ENCODE measurements around the gene RFX2. TPM values are rescaled to one million over a fixed set of nuclear protein-coding genes. Genes with fewer than 3 reads are reported as not detected.
"Not testable (repeated sequence)": the region's sequence is repeated elsewhere in the genome, so short reads cannot be mapped to it uniquely, and the experiment has no call there.

RFX2 gene
- total RNA-seq, 2 experiments from 2014 or later, result 9.0 to 10.4 TPM

GRCh38 chr19:6030214-6030507, 80.1 kb downstream of the RFX2 start:
- H3K4me3 Mint-ChIP-seq, result no peak overlapping the region
- ChIA-PET CTCF (no interaction called here), POLR2A (no interaction called here)
- H3K27me3 Mint-ChIP-seq, result no peaks in the 10 kb centered on the region
- H3K4me1 Mint-ChIP-seq, result no peaks in the 10 kb centered on the region
- no peaks in the 10 kb centered on the region for H3K9me3 Mint-ChIP-seq
- DNase-seq, result no peak
- no peak overlapping the region for H3K27ac Mint-ChIP-seq
- H3K36me3 Mint-ChIP-seq (ENCODE audit: low read depth), result no peaks in the 10 kb centered on the region

- Mint-ChIP-seq H3K27ac (no peak overlapping the region), H3K9me3 (no peaks in the 10 kb centered on the region), H3K27me3 (no peaks in the 10 kb centered on the region), H3K4me1 (no peaks in the 10 kb centered on the region), H3K4me3 (no peak overlapping the region), H3K36me3 (ENCODE audit: low read depth) (no peaks in the 10 kb centered on the region)
- ChIA-PET POLR2A (no interaction called here), CTCF (no interaction called here)
- DNase-seq, result no peak
These were observed 83.7 kb downstream of the RFX2 start for GRCh38 chr19:6026390-6027227.

GRCh38 chr19:6024756-6025155, 85.5 kb downstream of the RFX2 start:
- H3K9me3 Mint-ChIP-seq; H3K4me3 Mint-ChIP-seq; H3K27ac Mint-ChIP-seq; DNase-seq; H3K4me1 Mint-ChIP-seq; H3K27me3 Mint-ChIP-seq; H3K36me3 Mint-ChIP-seq (ENCODE audit: low read depth); POLR2A ChIA-PET: not testable (repeated sequence)
- CTCF ChIA-PET, result interaction anchor here (1.3 kb wide), 1 partner anchor 26 kb away, joined by 3 read pairs; no protein-coding TSS in a partner anchor

GRCh38 chr19:6023936-6024335, 86.4 kb downstream of the RFX2 start:
- no peak overlapping the region for H3K4me3 Mint-ChIP-seq
- CTCF ChIA-PET, result interaction anchor here (0.6 to 3.8 kb wide), 7 partner anchors 9 to 1868 kb away, joined by 3 to 30 read pairs (median 3); partner anchors contain the start of gene NRTN
- no peaks in the 10 kb centered on the region for H3K36me3 Mint-ChIP-seq (ENCODE audit: low read depth)
- no peak overlapping the region for H3K27ac Mint-ChIP-seq
- no peaks in the 10 kb centered on the region for H3K27me3 Mint-ChIP-seq
- POLR2A ChIA-PET, result no interaction called here
- H3K9me3 Mint-ChIP-seq, result no peaks in the 10 kb centered on the region
- H3K4me1 Mint-ChIP-seq, result no peaks in the 10 kb centered on the region
- no peak for DNase-seq

GRCh38 chr19:6023085-6023682, 87.1 kb downstream of the RFX2 start:
- POLR2A ChIA-PET, result interaction anchor here (1.2 kb wide), 1 partner anchor 219 kb away, joined by 4 read pairs; no protein-coding TSS in a partner anchor
- Mint-ChIP-seq H3K27ac (no peak overlapping the region), H3K36me3 (ENCODE audit: low read depth) (no peaks in the 10 kb centered on the region), H3K9me3 (no peaks in the 10 kb centered on the region), H3K4me1 (no peaks in the 10 kb centered on the region), H3K4me3 (no peak overlapping the region), H3K27me3 (no peaks in the 10 kb centered on the region)
- no peak for DNase-seq
- CTCF ChIA-PET, result interaction anchor here (0.6 to 3.8 kb wide), 12 partner anchors 10 to 1867 kb away, joined by 3 to 30 read pairs (median 4); partner anchors contain the start of gene NRTN

- CTCF ChIA-PET, result interaction anchor here (0.7 to 3.8 kb wide), 15 partner anchors 9 to 371 kb away, joined by 3 to 30 read pairs (median 4); partner anchors contain the start of gene NRTN
- Mint-ChIP-seq H3K4me1 (no peaks in the 10 kb centered on the region), H3K27ac (no peak overlapping the region), H3K36me3 (ENCODE audit: low read depth) (no peaks in the 10 kb centered on the region), H3K9me3 (no peaks in the 10 kb centered on the region), H3K27me3 (no peaks in the 10 kb centered on the region), H3K4me3 (no peak overlapping the region)
- no peak for DNase-seq
- POLR2A ChIA-PET, result interaction anchor here (1.2 kb wide), 1 partner anchor 219 kb away, joined by 4 read pairs; no protein-coding TSS in a partner anchor
These were observed 87.7 kb downstream of the RFX2 start for GRCh38 chr19:6022570-6023064.

GRCh38 chr19:6021878-6022569, 88.3 kb downstream of the RFX2 start:
- no peak overlapping the region for H3K27ac Mint-ChIP-seq
- H3K9me3 Mint-ChIP-seq, result no peaks in the 10 kb centered on the region
- H3K4me1 Mint-ChIP-seq, result no peaks in the 10 kb centered on the region
- no peaks in the 10 kb centered on the region for H3K36me3 Mint-ChIP-seq (ENCODE audit: low read depth)
- POLR2A ChIA-PET, result interaction anchor here (0.7 to 1.2 kb wide), 2 partner anchors 44 to 218 kb away, joined by 3 to 4 read pairs; partner anchors contain the start of gene RANBP3
- no peaks in the 10 kb centered on the region for H3K27me3 Mint-ChIP-seq
- no peak overlapping the region for H3K4me3 Mint-ChIP-seq
- CTCF ChIA-PET, result interaction anchor here (0.6 to 3.8 kb wide), 16 partner anchors 8 to 372 kb away, joined by 3 to 30 read pairs (median 4); partner anchors contain the start of gene NRTN
- DNase-seq, result peak; percentile 79

GRCh38 chr19:6020972-6021805, 89.1 kb downstream of the RFX2 start:
- DNase-seq, result no peak
- ChIA-PET CTCF (interaction anchor here (0.8 to 3.8 kb wide), 6 partner anchors 31 to 373 kb away, joined by 3 to 30 read pairs (median 4); partner anchors contain the start of gene NRTN), POLR2A (interaction anchor here (0.7 kb wide), 1 partner anchor 43 kb away, joined by 3 read pairs; the partner anchor contains the start of gene RANBP3)
- H3K4me1 Mint-ChIP-seq, result no peaks in the 10 kb centered on the region
- H3K27me3 Mint-ChIP-seq, result no peaks in the 10 kb centered on the region
- H3K4me3 Mint-ChIP-seq, result no peak overlapping the region
- H3K9me3 Mint-ChIP-seq, result no peaks in the 10 kb centered on the region
- no peaks in the 10 kb centered on the region for H3K36me3 Mint-ChIP-seq (ENCODE audit: low read depth)
- no peak overlapping the region for H3K27ac Mint-ChIP-seq

GRCh38 chr19:6020166-6020882, 90.0 kb downstream of the RFX2 start:
- no peaks in the 10 kb centered on the region for H3K9me3 Mint-ChIP-seq
- DNase-seq, result no peak
- ChIA-PET CTCF (interaction anchor here (0.8 to 3.8 kb wide), 3 partner anchors 33 to 216 kb away, joined by 3 to 26 read pairs (median 3); no protein-coding TSS in a partner anchor), POLR2A (interaction anchor here (0.5 kb wide), 1 partner anchor 82 kb away, joined by 3 read pairs; no protein-coding TSS in a partner anchor)
- H3K27me3 Mint-ChIP-seq, result no peaks in the 10 kb centered on the region
- no peaks in the 10 kb centered on the region for H3K36me3 Mint-ChIP-seq (ENCODE audit: low read depth)
- H3K4me3 Mint-ChIP-seq, result no peak overlapping the region
- H3K4me1 Mint-ChIP-seq, result no peaks in the 10 kb centered on the region
- H3K27ac Mint-ChIP-seq, result no peak overlapping the region

GRCh38 chr19:6018786-6019185, 91.5 kb downstream of the RFX2 start:
- ChIA-PET CTCF (no interaction called here), POLR2A (no interaction called here)
- no peaks in the 10 kb centered on the region for H3K27me3 Mint-ChIP-seq
- no peaks in the 10 kb centered on the region for H3K9me3 Mint-ChIP-seq
- H3K4me1 Mint-ChIP-seq, result no peaks in the 10 kb centered on the region
- no peak overlapping the region for H3K27ac Mint-ChIP-seq
- no peak overlapping the region for H3K4me3 Mint-ChIP-seq
- no peak for DNase-seq
- no peaks in the 10 kb centered on the region for H3K36me3 Mint-ChIP-seq (ENCODE audit: low read depth)

GRCh38 chr19:6017576-6017975, 92.7 kb downstream of the RFX2 start:
- POLR2A ChIA-PET, result no interaction called here
- Mint-ChIP-seq H3K9me3 (no peaks in the 10 kb centered on the region), H3K27me3 (no peaks in the 10 kb centered on the region), H3K4me1 (no peaks in the 10 kb centered on the region), H3K27ac (no peak overlapping the region), H3K36me3 (ENCODE audit: low read depth) (no peaks in the 10 kb centered on the region), H3K4me3 (no peak overlapping the region)
- CTCF ChIA-PET, result interaction anchor here (1.0 kb wide), 1 partner anchor 214 kb away, joined by 3 read pairs; no protein-coding TSS in a partner anchor
- no peak for DNase-seq

All from activated CD4-positive, alpha-beta memory T cell treated with anti-CD3 and anti-CD28 coated beads, Interleukin-2, amount 10 ng/mL, durations not matched to agents 7 days and 5 days (primary cell).